ENCODE results near the gene BTBD7.
A peak's percentile ranks its signal among the peaks of the same experiment; 100 is the strongest.
"Not testable (repeated sequence)": the region's sequence is repeated elsewhere in the genome, so short reads cannot be mapped to it uniquely, and the experiment has no call there.

Gene BTBD7

DNA sequence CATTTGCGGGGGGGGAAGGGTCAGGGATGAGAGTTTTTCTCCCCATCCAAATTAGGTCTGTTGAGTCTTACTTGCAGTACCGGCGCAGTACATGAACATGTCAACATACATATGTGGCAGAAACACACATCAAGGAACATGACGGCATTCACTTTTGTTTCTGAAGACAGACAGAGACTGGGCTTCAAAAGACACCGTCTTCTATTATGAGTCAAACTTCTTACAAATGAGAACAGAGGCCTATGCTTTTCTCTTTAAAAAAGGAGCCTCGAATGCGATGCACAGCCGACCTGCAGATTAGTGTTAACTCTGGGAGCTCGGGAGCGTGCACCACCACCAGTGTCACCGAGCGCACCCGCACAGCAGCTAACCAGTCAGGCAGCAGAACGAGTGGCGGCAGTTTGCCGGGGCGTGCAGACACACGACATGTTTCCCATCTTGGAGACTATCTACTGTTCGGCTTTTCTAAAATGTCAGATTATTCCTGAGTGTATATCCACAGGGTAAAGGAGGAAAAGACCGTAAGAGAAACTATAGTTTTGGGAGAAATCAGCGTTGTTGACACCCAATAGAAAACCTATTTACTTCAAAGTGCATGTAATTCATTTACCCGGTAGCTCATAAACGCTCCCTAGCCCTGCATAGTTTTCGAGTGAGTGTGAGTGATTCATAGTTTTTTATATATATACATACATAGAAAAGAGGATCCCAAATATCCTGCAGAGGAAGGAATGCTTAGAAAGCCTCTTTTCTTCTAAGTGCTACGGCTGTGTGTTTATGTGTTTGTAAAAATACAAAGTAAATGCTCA is 92.8 kb downstream of the BTBD7 start:
- DNase-seq: no peak

DNA sequence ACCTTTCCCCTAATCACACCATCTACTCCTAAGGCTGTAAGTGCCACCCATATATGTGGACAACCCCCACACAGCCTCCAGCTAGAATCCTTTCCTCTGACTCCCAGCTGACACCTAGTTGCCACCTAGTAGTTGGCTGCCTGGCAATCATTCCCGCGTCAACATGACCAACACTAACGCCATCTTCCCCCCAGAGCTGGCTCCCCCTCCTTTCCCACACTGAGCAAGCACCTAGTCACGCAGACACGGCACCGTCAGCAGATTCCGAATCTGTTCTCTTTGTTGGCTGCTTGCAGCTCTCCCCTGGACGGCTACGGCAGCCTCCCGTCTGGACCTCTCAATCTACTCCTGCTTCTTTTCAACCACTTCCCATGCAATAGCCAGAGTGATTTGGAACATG is 98.0 kb downstream of the BTBD7 start:
- DNase-seq: no peak

DNA sequence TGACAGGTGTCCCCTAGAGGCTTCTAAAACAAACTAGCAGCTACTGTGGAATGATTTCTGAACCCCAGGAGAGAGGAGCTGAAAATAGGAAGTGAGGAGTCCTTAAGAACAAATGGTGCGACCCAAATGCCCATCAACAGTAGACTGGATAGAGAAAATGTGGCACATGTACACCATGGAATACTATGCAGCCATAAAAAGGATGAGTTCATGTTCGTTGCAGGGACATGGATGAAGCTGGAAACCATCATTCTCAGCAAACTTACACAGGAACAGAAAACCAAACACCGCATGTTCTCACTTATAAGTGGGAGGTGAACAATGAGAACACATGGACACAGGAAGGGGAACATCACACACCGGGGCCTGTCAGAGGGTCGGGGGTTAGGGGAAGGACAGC is 99.8 kb downstream of the BTBD7 start:
- not testable (repeated sequence) for DNase-seq

DNA sequence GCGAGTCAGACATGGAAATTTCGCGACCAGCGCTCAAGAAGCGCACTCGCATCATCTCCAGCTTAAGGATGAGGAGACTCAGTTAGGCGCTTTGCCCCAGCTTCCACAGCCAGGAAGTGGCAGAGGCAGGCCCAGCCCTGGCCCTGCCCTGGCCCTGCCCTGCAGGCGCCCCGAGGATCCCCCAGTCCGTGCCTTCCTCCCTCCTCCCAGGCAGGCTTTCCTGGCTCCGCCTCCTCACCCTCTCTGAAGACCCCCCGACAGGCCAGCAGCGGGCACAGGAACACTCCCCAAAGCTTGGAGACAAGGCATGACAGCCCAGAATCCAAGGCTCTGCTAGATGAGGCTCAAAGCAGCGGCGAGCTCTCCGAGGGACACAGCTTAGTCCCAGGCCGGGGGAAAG is 100.7 kb downstream of the BTBD7 start:
- DNase-seq: no peak

DNA sequence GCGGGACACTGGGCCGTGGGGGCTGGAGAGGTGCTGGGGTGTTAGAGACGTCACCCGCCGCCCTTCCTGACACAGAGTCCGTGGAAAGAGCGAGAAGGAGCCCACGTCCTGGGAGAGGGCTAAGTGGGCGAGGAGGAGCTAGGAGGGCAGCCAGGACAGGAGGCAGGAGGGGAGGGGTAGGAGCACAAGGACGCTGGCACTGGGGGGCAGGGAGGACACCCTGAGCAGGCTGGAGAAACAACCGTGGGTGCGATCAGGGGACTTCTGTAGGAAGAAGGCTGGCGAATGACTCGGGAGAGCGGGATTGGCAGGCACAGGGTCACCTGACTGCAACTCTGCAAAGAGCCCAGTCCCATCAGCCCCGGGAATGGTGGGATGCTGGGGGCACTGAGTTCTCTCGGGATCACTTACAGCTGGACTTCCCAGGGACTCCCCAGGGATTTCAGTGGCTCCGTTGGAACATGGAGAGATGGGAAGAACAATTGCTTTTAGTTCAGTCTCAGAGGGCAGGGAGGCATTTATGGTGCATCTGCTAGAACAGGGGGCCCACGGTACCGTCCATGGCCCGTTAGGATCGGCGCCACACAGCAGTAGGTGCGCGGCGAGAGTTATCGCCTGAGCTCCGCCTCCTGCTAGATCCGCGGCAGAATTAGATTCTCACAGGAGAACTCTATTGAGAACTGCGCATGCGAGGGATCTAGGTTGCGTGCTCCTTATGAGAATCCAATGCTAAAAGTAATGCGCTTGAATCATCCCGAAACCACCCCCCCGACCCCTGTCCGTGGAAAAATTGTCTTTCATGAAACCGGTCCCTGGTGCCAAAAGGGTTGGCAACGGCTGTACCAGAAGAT is 101.5 kb downstream of the BTBD7 start:
- DNase-seq: no peak

DNA sequence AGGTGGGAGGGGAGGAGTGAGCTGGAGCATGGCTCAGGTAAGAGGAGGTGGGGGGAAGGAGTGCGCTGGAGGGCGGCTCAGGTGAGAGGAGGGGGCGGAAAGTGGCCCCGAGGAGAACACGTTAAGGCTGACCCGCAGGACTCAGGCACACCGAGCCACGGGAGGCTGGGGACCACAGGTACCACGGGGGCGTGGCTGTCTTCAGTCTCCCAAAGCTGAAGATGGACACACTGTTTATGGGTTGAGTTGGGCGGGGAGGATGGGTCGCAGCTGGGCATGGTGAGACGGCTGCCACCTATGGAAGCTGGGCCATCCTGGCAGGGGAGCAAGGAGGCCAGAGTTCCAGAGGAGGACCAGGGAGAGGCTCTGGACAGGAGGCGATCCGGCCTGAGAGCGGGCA is 102.3 kb downstream of the BTBD7 start:
- DNase-seq: no peak

DNA sequence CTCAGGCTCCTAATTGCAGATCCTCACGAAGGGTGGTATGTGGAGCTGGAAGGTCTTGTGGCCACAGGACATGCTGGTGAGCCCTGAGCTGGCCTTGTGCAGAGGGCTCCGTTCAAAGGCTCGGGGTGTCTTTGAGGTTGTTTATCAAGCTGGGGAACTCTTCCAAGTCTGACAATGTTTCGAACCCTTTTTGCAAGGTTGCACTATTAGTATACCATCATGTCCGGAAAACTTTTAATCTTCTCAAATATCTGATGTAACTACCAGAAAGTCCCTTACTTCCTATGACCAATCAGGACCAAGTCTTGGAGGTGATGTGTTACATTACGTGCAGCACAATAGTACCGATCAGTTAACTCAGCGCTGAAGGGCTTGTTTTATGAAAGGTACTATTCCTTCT is 104.3 kb downstream of the BTBD7 start:
- no peak for DNase-seq

DNA sequence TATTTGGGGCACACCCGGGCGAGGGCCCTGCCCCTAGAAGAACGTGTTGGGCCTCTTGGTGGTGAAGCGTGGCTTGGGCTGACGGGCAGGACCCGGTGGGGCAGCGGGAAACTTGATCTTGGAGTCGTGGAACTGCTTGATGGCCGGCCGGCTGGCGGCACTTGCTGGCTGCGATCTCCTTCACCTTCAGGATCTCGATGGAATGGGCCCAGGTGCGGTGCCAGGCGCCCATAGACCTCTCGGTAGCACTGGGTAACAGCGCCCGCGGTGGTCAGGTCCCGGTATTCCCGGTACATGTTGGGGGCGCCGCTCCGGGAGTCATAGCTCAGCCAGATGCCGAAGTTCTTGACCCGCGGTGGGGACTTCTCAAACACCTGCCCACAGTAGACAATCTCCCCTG is 109.3 kb downstream of the BTBD7 start:
- DNase-seq: no peak

DNA sequence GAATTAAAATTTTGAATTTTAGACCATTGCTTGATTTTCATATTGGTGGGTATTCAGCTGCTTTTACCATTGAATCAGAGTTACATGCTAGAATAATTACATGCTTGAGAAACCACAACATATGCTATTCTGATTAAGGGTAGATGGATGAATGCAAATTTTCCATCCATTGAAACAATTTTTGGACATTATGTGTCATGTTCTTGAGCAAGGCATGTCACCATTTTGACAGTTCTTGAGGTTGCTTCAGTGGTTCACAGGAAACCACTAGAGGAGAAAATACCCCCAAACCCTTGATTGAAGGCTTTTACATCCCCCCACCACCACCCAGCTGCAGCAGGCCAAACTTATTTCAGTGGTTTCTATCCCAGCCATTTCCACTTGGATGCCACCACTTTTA is 112.3 kb downstream of the BTBD7 start:
- no peak for DNase-seq

DNA sequence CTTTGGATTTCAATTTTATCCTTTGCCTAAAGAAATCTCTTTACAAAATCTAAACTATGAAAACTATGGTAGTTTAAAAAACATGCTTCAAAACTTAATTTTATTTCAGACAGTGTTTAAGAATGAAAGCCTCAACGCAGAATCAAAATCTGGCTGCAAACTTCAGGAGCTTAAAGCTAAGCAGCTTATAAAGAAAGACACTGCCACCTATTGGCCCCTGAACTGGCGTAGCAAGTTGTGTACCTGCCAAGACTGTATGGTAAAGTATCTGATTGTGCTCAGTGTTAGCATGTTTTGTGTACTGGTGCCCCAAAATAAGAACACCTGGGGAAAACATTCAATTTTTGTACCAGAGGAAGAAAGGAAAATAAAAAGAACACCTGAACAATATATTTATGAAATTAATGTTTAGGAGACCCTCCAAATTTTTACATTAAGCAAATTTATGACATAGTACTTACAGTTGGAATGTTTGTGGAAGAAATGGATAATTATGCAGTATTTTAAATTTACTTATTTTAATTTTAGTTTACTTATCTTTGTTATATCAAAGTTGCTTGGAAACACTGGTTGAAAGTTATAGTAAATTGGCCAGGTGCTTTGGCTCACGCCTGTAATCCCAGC is 113.6 kb downstream of the BTBD7 start:
- DNase-seq: peak; percentile 13 to 47

DNA sequence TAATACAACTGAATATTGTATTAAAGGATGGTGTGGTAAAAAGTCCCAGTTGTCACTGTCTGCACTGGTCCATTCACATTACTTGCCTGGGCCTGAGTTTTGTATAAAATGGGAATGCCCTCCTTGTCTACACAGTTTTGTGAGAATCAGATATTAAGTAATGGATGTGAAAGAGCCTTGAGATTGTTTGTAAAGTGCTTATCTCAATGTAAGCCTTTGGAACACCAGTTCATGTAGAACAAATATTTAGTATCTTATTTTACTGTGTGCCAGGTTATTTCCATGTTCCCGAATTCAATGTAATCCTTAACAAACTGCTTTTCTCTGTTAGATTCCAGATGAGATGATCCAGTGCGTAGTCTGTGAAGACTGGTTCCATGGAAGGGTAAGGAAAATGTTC is 118.2 kb downstream of the BTBD7 start:
- DNase-seq: no peak

DNA sequence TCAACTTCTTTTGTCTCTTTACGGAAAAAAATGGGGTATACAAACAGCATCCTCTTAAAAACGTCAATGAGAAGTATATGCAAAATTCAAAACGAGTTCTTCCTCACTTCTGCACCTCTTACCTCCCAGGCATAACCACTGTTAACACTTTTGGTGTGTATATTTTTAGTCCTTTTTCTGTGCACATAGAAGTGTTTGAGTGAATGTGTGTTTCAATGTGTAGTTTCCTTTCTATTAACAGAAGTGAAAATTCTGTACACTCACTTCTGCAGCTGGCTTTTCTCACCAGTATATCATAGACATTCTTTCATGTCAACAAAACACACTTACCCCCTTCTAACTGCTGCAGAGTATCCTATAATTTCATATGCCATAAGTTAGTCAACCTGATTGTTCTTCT is 120.4 kb downstream of the BTBD7 start:
- no peak for DNase-seq

DNA sequence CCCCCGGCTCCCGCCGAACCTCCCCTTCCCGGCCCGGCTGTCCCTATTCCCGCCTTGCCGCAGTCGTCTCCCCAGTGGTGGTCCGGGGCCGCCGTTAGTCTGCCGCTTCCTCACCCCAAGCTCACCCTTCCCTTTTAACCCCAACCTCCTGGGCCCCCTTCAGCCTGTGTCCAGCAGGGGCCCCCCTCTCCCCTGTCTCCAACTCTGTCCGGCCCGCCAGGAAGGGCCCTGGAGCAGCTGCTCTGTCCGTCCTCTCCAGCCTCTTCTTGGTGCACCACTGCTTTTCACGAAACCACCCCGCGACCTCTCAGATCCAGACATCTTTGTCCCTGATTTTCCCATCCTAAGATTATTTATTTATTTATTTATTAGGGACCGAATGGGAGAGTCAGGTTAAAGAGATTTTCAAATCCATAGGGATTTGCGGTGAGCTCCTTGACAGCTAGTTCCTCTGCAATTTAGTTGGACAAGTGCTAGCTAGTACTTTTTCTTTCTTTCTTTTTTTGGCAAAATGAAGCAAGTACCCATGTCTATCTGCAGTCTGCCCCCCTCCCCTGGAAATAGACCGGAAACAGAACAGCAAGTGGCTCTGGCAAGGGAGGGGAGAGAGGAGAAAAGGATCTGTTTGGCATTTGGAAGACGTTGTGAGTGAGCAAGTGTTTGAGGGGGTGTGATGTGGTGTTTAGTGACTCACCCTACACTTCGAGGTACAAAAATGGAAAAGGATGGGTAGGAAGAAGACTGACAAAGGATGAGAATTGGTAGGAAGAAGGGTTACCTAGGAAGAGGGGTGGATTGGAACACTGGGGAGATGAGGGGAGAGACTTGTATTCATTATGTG is 125.1 kb downstream of the BTBD7 start:
- peak in 1 of 2 experiments; percentile 26 for DNase-seq

DNA sequence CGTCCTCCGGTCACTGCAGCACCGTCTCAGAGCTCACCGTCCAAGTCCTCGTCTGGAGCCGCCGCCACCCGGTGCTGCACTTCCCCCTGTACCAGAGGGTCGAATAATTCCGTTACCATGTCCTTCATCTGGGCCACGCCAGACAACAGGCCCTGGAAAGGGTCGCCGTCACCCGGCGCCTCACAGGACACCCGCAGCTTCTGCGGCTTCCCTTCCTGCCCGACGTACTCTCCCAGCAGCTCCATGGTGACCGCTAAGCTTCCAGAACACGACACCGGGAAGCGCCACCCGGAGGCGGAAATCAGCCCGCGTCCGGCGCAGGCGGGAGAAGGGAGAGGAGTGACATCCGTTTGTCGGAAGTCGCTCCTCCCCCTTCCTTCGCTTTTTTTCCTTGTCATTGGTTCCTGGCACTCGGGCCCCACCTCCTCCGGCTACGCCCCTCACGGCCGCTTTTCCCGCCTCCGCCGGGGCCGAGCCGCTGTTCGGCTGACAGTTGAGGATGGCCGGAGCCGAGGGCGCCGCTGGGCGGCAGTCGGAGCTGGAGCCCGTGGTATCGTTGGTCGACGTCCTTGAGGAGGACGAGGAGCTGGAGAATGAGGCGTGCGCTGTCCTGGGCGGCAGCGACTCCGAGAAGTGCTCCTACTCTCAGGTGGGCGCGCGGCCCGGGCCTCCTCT is 125.9 kb downstream of the BTBD7 start, which contains the start of the genes GON7 and UBR7:
TSS of gene GON7 (minus strand) at position 273 of the 675 bp plus-strand sequence. CDS start at position 245, 28 bp downstream.
TSS of gene UBR7 (plus strand) at position 464 of the 675 bp plus-strand sequence. CDS start at position 500, 36 bp downstream.
- DNase-seq: peak; percentile 82 to 83

DNA sequence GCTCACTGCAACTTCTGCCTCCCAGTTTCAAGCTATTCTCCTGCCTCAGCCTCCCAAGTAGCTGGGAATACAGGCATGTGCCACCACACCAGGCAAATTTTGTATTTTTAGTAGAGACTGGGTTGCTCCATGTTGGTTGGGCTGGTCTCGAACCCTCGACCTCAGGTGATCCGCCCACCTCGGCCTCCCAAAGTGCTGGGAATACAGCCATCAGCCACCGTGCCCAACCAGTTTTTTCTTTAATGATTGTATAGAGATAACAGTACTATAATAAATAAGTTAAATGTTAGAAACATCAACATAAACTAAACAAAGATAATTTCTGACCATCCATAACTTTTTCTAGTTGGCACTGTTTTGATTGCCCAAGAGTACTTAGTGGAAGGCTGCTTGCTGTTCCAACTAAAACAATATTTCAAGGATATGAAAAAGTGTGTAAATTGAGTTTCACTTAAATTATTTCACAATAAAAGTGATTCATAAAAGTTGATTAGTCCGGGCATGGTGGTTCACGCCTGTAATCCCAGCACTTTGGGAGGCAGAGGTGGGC is 131.6 kb downstream of the BTBD7 start:
- DNase-seq: no peak

DNA sequence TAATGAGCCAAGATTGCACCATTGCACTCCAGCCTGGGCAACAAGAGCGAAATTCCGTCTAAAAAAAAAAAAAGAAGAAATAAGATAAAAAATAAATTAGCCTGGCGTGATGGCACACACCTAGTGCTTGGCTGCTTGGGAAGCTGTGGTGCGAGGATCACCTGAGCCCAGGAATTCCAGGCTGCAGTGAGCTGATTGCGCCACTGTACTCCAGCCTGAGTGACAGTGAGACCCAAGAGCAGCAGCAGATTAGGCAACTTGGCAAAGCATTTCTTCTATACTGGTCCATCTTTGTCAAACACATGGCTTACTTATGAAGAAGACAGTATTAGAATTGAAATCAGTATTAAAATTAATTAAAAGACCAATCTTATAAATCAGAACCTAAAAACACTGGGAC is 132.3 kb downstream of the BTBD7 start:
- DNase-seq: no peak

DNA sequence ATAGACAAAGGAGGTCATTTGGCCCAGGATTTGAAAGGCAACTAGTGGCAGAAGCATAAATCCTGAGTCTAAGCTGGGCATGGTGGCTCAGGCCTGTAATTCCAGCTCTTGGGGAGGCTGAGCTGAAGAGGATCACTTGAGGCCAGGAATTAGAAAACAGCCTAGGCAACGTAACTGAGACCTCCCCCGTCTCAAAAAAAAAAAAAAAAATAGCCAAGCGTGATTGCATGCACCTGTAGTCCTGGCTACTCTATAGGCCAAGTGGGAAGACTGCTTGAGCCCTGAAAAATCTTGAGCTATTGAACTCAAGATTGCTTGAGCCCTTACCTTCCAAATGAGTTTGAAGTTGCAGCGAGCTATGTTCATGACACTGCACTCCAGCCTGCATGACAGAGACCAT is 133.8 kb downstream of the BTBD7 start:
- DNase-seq: no peak

DNA sequence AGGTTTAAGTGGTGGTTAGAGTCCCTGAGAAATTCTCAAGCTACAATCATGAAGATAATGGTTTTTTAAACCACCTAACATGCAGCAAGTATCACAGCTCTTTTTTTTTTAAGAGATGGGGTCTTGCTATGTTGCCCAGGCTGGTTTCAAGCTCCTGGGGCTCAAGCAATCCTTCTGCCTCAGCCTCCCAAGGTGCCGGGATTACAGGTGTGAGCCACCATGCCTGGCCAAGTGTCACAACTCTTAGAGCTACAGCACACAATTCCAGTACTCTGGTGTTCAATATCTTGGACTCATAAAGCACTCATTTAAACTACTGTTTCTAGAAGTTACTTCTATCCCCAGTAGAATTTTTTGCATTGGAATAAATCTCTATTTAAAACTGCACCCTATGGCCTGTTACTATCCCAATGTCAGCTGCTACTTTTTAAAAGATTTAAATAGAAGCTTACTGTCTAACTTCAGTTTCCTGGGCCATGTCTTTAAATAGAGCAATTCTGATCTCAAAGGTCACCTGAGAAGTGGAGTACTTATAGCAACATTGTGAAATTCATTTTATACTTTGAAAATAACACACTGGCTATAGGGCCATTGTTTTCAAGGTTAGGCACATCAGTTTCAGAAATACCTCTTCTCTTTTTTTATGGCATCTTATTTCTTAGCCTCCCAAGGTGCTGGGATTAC is 137.4 kb downstream of the BTBD7 start:
- no peak for DNase-seq

Data from stimulated activated CD4-positive, alpha-beta T cell treated with anti-CD3 and anti-CD28 coated beads, Interleukin-4, amount 100 ng/mL, for 4 hours (primary cell).